SHP77 treated with DMSO at 0.1 percent for 48 hours (cell line): ENCODE data around the gene DOK5.
A peak's percentile ranks its signal among the peaks of the same experiment; 100 is the strongest.
"Not testable (repeated sequence)": the region's sequence is repeated elsewhere in the genome, so short reads cannot be mapped to it uniquely, and the experiment has no call there.

ENCODE experiments used
- DNase-seq: peaks from one replicate; lab custom pipeline; 2025; lab: John Stamatoyannopoulos, UW

The DOK5 gene

DNA sequence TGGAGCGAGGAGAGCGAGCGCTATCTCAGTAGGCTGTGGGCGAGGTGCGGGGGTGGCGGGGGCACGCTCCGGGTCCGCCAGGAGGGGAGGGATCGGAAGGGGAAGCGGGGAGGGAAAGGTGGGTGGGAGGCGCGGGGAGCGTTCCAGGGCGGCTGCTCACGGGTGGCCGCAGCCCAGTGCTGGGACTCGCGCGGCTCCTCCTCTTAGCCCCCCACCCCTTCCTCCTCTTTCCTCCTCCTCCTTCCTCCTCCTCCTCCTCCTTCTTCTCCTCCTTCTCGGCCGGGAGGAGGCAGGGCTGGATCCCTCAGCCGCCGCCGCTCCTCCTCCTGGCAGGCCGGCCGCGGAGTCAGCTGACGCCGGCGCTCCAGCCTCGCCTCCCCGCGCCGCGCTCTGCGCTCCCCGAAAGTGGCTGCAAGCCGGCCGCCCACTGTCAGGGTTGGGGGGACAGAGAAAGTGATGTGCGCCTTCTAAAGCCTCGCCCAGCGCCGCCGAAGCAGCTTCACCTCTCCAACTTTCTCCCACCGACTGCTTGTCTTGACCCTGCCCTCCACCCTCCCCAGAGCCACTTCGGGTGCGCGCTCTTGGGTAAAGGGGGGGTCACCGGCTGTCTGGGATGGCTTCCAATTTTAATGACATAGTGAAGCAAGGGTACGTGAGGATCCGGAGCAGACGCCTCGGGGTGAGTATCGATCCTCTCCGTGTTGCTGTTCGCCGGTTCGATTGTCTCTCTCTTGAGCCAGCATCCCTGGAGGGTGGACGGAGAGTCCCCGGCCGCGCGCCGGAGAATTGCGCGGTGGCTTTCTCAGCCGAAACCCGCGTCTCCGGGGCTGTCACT, at the start of gene DOK5:
Gene DOK5, plus strand, starts transcription at position 260 of the 835 bp plus-strand sequence. Its CDS starts 354 bp downstream, at position 614.
- DNase-seq: no peak

DNA sequence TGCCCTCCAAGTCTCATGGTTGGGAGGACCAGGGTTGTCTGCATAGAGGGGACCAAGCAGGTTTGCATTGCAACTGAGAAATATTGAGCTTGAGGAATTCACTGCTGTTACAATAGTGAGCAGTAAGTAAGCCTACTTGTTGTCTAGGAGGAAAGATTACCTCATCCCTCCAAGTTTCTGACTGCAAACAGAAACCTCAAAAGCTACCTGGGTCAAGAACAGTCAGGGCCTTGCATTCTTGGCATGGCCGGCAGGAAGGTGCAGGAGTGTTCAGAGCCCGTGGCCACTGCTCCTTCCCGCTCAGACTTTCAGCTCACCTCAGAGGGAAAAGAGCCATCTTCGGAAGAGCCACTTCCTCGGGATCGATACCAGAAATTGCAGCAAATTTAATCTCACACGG, 46.0 kb upstream of the DOK5 start:
- no peak for DNase-seq

DNA sequence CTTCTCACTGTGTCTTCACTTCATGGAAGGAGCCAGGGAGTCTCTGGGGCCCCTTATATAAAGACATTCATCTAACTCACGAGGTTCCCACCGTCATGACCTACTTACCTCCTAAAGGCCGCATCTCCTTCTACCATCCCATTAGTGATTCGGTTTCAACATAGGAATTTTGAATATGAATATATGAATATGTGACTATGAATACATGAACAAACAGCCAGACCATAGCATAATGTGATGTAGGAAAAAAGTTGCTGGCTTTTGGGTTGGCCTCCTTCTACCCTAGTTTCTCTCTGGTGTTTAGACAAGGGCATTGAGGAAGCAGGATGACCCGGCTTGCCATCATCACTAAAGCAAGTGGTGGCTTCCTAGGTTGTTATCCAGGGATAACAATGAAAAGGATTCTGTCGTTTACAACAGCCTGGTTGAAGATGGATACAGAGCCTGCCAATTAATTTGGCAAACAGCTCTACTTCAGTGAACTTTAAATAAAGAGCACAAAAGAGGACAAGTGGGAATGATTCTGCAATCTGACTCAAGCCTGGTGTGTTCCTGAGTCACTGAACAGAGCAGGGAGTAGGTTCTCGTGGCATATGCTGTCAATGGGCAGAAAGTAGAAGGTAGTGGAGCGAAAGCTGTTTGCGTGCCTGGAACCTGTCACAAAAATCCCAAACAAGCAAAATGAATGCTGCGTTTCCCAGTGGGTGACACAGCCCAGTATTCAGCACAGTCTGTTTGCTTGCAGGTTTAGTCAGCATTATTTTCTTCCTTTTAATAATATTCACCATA, 44.0 kb upstream of the DOK5 start:
- DNase-seq: peak; percentile 11

DNA sequence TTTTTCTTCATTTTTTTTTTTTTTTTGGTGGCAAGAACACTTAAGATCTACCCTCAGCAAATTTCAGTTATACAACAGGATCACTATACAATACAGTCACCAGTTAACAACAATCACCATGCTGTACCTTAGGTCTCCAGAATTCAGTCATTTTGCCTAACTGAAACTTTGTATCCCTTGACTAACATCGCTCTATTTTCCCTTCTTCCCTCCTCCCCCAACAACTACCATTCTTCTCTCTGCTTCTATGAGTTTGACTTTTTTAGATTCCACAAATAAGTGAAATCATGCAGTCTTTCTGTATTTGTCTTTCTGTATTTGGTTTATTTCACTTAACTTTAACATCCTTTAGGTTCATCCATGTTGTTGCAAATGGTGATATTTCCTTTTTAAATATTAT, 42.4 kb upstream of the DOK5 start:
- no peak for DNase-seq

DNA sequence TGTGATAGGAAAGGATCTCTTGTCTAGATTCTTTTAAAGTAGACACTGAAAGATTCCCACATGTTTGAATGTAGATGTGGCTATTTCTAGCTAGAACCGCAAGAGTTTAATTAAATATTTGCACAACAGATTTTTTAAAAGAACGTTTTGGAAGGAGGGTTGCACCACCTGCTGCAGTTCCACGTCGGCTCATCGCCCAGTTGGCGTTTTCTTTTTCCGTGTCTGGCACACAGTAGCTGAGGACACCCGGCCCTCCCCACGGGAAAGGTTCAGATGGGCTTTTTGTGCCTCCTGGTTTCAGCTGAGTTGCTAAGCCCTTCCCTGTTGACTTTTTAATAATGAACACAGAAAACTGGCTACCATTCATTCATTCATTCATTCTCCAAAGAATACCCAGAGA, 41.8 kb upstream of the DOK5 start:
- DNase-seq: peak; percentile 96

DNA sequence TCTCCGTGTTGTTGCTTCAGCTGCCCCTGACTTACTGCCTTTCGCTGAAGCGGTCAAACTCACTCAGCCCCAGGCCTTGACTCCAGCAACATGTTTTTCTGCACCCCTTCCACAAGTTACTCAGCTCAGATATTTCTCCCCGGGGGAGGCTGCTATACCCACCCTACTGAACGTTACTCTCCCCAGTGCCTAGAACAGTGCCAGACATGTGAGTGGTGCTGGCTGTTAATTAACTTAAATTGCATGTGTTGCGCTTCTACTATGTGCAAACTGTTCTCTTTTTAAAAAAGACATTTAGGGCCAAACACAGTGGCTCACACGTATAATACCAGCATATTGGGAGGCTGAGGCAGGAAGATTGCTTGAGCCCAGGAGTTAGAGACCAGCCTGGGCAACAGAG, 41.2 kb upstream of the DOK5 start:
- no peak for DNase-seq

DNA sequence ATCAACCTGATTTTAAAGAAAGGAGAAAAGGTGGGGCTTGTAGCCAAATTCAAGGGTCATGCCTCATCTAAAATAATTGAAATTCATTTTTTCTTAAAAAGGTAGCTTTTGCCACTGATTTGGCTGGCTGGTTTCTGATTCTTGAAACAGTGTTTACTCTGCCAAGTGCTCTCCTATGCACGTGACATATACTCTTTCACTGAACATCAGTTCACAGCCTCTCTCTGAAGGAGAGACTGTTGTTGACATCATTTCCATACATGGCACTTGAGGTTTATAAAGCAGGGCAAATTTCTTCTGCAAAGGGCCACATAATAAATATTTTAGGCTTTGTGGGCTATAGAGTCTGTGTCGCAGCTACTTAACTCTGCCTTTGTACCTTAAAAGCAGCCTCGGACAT, 40.4 kb upstream of the DOK5 start:
- peak; percentile 67 for DNase-seq

DNA sequence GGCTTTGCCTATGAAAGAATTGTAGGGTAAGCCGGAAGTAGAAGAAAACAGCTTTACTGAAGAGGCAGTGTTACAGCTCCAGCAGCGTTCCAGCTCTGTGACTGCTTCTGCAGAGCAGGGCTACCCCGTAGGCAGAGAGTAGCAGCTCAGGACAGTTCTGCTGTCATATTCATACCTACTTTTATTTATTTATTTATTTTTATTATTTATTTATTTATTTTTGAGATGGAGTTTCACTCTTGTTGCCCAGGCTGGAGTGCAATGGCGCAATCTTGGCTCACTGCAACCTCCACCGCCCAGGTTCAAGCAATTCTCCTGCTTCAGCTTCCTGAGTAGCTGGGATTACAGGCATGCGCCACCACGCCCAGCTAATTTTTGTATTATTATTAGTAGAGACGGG, 39.0 kb upstream of the DOK5 start:
- not testable (repeated sequence) for DNase-seq

DNA sequence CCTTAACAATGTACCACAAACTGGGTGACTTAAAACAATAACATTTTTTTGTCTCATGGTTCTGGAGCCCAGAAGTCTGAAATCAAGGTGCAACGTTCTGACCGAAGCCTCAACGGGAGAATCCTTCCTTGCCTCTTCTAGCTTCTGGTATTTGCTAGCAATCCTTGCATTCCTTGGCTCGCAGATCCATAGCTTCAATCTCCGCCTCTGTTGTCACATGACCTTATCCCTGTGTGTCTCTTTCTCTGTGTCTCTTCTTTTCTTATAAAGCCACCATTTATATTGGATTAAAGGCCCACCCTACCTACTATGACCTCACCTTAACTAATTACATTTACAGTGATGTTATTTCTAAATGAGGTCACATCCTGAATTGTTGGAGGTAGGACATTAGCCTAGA, 37.2 kb upstream of the DOK5 start:
- DNase-seq: no peak

DNA sequence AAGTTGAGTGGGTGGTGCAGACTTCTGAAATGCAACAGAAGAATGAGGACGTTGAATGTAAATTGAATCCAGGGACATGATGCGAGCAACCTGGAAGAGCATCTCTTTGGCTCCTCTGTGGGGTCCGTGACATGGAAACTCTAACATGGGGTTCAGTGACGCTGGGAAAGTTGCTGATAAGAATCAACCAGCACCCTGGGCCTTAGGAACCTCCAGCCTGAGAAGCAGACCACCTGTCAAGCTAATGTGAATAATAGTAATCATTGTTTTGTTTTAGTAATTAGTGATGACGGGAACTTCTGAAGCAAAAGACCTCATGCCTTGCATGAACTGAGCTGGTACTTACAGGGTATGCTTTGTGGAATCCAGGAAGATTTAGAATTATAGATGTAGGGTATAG, 25.2 kb upstream of the DOK5 start:
- DNase-seq: no peak

DNA sequence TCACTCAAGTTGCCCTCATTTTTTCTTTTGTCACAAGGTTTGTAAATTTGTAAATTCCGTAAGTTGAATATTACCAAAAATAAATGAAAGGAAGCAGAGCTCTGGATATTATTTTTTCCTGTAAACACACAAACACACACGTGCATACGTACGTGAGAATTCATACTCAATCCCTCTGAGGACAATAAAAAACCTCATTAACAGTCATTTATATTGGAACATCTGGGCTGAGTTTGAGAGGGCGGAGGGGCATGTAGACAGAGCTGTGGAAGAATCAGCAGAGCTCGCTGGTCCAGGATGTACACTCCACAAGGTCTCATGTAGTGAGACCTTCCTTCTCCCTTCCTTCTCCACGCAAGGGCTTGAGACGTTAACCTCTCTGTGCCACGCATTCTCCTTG, 24.2 kb upstream of the DOK5 start:
- no peak for DNase-seq

DNA sequence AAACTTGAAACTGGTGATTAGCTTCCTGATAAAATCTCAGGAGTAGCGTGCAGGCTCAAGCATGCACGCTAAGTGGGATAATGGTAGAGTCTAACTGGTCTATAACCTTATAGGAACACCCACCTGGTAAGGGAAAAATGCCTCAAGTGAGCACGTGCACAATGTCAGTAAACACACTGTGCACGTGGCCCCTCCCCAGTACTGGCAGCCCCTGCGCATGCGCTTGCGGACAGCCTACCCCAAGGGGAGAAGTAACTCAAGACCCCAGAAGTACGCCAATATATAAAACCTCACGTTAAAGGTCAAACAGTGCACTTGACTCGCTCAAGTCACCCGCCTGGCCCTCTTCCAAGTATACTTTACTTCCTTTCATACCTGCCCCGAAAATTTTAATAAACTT, 23.1 kb upstream of the DOK5 start:
- no peak for DNase-seq

DNA sequence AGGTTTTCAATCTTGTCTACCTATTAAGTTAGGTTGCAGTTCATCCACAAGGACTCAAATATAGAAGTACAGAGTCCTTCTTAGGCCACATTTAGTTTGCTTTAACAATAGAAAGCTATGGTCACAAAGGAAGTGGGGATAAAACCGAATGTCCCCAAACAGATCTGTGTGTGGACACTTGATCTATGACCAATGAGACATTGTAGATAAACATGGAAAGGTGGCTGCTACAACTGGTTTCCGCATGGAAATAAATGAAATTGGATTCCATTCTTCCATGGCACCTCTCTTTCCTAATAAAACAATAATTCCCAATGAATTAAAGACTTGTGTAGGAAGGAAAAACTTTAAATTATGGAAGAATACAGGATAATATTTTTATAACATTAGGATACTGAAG, 20.4 kb upstream of the DOK5 start:
- no peak for DNase-seq

DNA sequence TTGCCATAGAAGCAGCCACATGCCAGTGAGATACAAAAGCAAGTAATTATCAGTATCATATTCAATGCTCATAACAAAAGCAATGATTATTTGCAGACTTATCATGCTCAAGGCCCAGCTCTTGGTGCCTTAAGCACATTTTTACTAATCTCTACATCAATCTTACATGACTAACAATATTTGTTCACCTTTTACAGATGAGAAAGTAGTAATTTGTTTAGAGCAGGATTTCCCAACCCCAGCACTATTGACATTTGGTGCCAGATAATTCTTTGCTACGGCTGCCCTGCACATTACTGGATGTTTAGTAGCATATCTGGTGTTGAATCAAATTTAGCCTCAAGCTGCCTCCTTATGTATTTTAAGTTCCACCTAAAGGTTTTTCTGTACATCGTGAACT, 19.0 kb upstream of the DOK5 start:
- no peak for DNase-seq

DNA sequence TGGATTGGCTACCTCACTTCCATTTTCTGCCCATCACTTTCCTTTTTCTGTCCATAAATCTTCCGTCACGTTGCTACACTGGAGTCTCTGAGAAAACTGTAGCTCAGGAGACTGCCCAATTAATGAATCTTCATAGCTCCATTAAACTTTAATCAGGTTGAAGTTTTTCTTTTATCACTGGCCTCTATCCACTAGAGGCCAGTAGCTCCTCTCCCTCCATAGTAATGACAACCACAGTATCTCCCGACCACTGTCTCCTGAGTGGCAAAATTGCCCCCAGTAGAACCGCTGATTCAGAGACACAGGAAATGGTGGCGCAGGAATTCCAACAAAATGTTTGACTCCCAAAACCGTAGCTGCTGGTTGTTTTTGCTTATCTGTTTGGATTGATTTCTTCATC, 18.4 kb upstream of the DOK5 start:
- no peak for DNase-seq

DNA sequence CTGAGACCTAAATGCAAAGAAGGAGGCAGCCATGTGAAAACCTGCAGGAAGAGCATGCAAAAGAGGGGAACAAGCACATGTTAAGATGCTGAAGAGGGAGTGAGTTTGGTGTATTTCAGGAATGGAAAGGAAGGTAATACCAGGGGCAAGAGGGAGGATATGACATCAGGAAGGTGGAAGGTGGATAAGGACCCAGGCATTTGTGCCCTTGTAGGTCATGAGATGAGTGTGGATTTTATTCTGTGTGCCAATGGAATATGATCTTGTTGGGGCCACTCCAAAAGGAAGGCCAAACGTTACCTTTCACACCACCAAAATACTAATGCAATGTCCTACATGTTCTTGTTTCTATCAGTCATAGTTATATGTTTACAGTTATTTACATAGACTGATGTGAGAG, 17.2 kb upstream of the DOK5 start:
- no peak for DNase-seq

DNA sequence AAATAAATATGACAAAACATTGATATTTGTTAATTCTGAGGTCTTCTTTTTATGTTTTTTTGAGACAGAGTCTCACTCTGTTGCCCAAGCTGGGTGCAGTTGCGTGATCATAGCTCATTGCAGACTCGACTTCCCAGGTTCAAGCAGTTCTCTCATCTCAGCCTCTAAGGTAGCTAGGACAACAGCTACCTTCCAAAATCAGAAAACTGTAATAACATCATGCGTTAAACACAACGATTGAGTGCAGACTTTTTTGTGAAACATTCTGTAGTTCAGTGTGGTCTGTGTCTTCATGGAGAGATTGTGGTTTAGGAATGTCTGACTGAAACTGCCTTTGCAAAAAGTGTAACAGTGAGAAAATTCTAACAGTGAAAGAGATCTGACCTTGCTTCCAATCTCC, 16.1 kb upstream of the DOK5 start:
- DNase-seq: no peak

DNA sequence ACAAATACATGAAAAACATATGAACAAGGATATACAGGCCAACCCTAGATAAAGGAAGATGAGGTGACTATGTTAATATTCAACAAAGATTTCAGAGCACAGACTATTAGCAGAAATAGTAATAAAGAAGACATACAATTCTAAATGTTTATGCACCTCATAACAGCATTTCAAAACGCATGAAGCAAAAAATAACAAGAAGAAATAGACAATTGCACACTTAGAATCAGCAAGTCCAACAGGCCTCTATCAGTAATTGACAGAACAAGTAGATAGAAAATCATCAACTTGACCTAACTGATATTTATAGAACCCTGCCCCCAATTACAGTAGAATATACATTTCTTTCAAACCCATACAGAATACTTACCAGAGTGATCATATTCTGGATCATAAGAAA, 11.4 kb upstream of the DOK5 start:
- no peak for DNase-seq

DNA sequence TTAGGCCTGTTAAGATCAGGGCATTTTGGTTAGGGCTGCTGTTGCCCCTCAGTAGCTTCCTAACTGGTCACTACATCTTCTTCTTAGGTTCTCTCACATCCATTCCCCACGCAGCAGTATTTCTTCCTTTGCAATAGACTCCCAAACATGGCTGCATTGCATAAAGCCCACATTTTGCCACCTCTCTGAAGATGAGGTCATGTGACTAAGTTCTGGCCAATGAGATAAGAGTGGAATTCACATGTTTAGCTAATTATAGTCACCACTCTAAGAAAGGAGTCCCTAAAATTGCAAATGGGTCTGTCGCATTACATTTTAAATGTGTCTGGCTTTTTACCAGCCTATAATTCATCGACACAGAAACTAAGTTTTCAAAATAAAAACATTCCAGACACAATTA, 9.3 kb upstream of the DOK5 start:
- DNase-seq: no peak

DNA sequence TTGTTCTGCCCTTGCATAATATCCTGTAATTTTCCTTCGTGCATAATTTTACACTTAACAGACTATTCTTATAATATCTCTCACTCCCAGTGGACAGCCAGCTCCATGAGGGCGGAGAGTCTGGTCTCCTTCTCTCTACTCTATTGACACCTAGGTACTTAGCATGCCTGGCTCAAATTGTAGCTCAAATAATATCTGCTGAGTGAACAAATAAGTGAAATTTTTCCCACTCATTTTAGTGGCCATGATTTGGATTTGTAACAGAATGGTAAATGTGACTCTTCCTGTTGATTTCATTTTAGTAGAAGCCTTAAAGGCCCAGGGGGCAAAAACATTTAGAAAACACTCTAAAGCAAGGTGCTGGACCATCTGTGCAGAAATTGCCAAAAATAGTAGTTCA, 7.8 kb upstream of the DOK5 start:
- no peak for DNase-seq

DNA sequence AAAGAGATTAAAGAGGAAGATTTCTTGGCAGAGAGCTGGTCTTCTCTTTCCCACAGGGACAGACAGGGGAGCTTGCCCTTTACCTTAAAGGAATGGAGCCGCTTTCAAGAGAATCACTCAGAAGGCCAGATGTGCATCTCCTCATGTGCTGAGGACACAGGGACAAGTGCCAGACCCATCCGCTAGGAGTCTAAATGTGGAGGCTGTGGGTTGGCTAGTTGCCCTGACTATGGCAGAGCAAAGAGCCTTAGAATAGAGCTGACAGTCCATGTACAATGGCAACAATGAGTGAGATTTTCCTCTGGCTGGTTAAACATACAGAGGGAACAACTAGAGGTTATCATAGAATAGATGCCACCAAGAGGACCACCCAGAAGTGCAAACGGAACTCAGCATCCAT, 7.3 kb upstream of the DOK5 start:
- DNase-seq: no peak

DNA sequence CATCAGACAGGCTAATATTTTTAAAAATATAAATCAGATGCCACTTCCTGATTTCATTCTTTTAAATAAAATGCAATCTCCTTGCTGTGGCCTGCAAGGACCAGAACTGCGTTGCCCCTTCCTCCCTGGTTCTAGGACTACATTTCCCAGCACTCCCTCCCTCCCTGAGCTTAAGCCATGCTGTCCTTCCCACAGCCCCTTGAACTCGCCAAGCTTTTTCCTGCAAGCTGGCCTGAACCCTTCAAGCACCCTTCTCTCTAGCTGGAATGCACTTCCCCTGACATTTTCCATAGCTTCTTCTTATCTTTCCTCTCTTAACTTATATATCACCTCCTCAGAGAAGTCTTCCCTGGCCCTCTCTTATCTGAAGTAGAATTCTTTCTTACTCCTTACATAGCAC, 6.1 kb upstream of the DOK5 start:
- no peak for DNase-seq

DNA sequence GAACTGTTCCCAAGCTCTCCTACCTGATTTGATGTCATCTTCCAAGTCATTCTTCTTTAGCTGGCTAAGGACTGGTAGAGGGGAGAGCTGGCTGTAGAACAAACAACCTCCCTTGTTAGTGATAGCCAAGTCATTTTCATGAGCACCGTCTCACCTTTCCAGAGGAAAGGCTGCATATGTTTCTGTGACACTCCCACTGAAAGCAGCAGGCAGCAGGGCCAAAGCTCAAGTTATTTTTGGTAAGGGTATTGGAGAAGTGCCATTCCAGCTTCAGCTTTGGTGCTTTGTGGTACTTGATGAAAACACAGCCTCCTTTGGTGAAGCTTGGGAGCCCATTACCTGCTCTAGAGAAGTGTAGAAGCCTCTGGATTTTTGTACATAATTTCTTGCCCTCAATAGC, 5.4 kb upstream of the DOK5 start:
- no peak for DNase-seq

DNA sequence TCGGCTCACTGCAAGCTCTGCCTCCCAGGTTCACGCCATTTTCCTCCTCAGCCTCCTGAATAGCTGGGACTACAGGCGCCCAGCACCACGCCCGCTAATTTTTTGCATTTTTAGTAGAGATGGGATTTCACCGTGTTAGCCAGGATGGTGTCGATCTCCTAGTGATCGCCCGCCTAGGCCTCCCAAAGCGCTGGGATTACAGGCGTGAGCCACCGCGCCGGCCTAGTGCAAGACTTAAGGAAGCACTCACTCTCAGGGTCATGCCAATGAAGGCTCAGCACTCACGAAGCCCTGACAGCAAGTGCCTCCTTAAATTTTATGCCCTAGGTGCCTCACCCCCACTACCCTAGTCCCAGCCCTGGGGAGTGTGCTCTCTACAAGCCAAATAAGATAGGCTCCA, 4.7 kb upstream of the DOK5 start:
- no peak for DNase-seq
